ENCODE data around the gene APBA1. TPM values are rescaled to one million over a fixed set of nuclear protein-coding genes. Genes with fewer than 3 reads are reported as not detected.
"Not testable (repeated sequence)": the region's sequence is repeated elsewhere in the genome, so short reads cannot be mapped to it uniquely, and the experiment has no call there.

APBA1 gene
- total RNA-seq, 1 donor from 2014 or later: 7.1 TPM

DNA sequence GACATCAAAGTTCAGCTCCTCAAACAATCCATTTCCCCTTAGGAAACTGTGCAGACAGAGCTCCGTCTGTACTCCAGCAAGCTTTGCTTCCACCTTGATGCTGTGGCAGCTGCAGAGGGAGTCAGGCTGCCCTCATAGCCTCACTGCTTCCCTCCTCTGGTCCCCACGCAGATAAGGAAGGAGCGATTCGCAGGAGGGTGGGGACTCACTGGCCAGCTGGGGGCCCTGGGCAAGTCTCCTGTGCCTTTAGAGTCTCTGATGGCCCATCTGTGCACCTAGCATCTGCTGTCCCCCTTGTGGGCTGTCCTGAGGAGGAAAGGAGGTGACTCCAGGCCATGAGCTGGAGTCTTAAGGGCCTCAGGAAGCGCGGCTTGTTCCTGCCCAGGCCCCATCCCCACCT lies 225.7 kb downstream of the APBA1 start:
- no peak for DNase-seq (ENCODE audit: low read depth in 2 of 2)

DNA sequence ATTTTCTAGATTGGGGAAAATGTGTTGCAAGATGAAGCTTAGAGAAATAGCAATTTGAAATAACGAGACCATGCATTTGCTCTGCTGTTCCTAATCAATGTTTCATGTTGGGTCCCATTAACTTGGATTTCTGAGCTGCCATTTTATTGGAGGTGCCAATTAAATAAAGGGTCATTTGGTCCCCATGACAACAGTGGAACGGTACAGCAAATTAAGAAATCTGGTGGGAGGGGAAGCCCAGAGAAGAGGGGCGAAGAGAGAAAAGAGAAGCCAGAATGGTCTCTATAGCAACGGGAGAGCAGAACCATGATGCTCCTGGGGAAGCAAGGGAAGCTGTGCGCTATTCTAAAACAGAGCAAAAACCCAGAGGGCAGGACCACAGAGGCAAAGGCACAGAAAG lies 226.9 kb downstream of the APBA1 start:
- DNase-seq (ENCODE audit: low read depth in 2 of 2): no peak

DNA sequence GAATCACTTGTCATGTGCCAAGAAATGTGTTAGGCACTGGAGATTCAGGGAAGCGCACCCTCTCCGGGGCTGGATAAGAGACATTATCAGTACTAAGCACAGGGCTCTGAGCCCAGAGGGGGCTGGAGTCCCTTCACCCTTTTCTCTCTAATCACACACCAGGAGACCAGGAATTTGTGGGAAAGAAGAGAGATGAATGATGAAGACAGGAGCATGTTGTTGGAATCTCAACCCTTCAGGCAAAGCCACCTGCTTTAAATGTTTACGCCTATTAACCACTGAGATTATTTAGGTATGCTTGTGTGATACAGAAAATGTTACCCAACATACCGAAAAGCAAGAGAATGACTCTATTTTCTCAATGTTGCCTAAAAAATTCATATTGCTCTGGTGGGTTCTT lies 227.4 kb downstream of the APBA1 start:
- no peak for DNase-seq (ENCODE audit: low read depth in 2 of 2)

DNA sequence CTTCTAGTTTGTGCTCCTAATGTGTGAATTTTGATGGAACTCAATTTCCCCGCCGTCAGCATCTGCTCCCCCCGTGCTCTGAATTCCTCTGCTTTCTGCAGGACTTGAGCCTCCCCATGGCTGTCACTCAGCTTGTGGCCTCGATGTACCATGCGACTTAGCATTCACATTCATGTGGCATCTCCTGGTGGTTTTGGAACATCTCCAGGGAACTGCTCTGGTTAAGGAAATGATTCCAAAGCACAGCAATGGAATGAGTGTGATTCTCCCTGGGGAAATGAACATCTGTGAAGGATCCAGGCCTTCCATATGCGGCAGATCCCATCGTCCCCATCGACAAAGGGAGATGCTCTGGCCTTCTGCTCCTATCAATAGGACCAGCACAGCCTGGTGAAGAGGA lies 228.2 kb downstream of the APBA1 start:
- DNase-seq (ENCODE audit: low read depth in 2 of 2): peak in 1 of 2 donors; percentile 35

DNA sequence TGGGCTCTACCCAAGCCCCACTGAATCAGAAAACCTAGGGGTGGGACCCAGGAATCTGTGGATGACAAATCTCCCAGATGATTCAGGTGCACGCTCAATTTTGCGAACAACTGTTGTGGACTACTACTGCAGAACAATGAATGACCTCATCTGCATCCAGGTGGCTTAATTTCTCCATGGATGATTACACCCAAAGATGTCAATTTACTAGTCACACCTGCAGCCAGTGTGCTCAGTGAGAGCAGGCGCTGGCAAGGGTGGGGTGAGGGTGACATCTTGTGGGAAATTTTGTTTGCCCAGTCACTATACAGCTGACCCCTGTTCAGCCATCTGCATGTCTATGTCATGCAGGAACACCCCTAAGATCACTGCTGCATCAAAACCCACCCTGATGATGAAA lies 229.0 kb downstream of the APBA1 start:
- no peak for DNase-seq (ENCODE audit: low read depth in 2 of 2)

DNA sequence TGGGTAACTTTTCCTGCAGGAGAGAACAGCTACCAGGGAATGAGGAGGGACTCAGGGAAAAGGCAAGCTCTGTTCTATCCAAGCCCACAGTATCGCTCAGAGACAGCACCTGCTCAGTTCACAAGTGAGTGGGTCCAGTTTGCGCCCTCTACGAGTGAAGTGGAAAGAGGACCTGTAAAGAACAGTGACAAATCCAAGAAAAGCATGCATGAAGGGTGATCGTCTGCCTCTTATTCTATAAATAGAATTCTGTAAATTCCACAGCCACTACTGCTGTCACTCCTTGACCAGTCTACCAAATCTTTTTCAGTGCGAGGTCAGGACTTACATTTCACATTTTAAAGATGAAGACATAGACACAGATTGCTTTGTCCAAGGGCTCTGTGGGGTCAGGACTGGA lies 229.7 kb downstream of the APBA1 start:
- DNase-seq (ENCODE audit: low read depth in 2 of 2): no peak

DNA sequence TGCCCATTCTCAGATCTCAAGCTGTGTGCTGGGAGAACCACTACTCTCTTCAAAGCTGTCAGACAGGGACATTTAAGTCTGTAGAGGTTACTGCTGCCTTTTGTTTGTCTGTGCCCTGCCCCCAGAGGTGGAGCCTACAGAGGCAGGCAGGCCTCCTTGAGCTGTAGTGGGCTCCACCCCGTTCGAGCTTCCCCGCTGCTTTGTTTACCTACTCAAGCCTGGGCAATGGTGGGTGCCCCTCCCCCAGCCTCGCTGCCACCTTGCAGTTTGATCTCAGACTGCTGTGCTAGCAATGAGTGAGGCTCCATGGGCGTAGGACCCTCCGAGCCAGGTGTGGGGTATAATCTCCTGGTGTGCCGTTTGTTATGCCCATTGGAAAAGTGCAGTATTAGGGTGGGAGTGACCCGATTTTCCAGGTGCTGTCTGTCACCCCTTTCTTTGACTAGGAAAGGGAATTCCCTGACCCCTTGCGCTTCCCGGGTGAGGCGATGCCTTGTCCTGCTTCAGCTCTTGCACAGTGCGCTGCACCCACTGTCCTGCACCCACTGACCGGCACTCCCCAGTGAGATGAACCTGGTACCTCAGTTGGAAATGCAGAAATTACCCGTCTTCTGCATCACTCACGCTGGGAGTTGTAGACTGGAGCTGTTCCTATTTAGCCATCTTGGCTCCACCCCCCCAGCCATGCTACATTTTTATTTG lies 231.8 kb downstream of the APBA1 start:
- not testable (repeated sequence) for DNase-seq (ENCODE audit: low read depth in 2 of 2)

DNA sequence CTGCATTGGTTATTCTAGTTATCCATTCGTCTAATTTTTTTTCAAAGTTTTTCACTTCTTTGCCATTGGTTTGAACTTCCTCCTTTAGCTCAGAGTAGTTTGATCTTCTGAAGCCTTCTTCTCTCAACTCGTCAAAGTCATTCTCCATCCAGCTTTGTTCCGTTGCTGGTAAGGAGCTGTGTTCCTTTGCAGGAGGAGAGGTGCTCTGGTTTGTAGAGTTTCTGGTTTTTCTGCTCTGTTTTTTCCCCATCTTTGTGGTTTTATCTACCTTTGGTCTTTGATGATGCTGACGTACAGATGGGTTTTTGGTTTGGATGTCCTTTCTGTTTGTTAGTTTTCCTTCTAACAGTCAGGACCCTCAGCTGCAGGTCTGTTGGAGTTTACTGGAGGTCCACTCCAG lies 232.5 kb downstream of the APBA1 start:
- not testable (repeated sequence) for DNase-seq (ENCODE audit: low read depth in 2 of 2)

DNA sequence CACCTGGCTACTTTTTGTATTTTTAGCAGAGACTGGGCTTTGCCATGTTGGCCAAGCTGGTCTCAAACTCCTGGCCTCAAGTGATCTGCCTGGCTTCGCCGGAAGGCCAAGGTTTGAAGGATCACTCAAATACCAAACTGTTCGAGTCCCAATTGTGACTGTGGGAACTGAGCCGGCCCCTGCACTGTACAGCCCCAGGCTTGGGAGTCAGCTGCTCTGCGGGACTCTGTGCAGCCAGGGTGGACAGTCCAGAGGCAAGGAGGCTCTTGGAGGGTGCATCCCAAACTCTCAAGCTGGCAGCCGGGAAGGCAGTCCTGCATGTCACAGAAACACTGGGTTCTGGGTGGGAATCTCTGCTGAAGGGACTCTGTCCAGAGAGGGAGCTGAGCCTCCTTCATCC lies 238.2 kb downstream of the APBA1 start:
- no peak for DNase-seq (ENCODE audit: low read depth in 2 of 2)

DNA sequence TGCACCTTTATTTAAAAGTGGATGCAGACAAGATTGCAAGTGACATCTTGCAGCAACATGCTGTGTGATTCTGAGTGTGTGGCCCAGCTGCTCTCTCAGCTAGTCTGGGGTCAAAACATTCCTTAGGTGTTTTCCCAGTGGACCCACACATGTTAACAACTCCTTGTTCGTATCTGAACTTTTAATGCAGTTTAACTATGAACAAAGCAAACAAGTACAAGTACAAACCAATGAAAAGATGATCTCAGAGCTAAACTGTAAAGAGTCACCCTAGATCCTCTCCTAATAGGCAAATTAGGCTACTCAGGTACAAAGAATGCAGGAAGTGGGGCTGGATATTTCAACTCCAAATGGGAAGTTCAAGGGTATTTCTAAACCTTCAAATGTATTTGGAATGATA lies 238.8 kb downstream of the APBA1 start:
- DNase-seq (ENCODE audit: low read depth in 2 of 2): no peak

DNA sequence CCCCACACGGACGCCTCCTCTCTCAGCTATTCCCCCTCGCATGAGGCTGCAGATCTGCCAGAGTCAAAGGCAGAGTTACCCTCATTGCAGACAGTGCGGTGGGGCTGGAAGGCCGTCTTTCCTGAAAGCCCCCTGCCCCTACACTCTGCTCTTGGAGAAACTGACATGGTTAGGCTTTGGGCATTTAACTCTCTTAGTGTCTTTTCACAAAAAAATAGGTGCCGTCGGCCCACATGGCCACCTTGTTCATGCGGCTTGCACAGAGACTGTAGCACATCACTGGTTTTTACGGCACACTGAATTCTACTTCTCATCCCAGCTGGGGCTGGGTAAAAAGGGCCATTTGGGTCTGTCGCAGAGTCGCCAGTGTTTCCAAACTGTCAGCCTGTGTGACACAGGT lies 239.5 kb downstream of the APBA1 start:
- DNase-seq (ENCODE audit: low read depth in 2 of 2): no peak

DNA sequence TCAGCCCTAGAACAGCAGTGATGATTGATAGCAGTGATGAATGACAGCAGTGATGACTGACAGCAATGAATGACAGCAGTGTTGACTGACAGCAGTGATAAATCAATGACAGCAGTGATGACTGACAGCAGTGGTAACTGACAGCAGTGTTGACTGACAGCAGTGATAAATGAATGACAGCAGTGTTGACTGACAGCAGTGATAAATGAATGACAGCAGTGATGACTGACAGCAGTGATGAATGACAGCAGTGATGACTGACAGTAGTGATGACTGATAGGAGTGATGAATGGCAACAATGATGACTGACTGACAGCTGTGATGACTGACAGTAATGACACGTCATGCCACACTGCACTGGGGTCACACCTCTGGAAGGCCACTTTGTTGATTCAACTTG lies 240.4 kb downstream of the APBA1 start:
- DNase-seq (ENCODE audit: low read depth in 2 of 2): peak in 1 of 2 donors; percentile 23

DNA sequence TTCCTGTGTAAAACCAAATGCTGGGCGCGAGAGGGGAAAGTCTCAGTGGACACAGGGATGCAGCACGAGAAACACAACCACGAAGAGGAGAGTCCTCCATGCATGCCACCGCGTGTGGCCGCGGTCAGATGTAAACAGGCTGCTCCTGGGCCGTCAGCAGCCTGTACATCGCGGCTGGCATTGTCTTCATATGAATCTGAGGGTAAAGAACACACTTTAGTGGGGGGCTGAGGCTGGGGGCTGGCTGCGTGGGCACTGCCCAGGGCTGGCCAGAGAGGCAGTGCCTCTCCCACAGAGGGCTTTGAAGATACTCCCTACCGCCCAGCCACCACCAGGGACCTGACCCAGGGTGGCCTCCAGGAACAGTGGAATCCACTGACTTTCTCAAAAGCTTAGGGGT lies 241.0 kb downstream of the APBA1 start:
- no peak for DNase-seq (ENCODE audit: low read depth in 2 of 2)

DNA sequence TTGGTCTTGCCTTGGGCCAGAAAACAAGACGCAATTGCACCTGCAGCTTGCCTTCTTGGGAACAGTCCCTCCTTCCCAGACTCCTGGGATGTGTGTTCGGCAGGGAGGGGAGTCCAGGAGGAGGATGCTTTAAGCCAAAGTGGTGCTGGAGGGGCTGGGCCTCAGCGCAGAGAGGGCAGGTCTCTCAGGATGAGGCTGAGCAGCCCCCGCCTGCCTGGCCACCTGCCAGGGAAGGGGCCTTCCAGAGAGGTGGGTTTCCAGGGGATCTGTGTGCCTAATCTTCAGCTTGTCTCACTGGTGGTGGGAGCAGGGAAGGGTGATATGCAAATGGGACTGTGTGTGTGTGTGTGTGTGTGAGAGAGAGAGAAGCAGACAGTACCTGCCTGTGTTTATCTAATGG lies 242.0 kb downstream of the APBA1 start:
- DNase-seq (ENCODE audit: low read depth in 2 of 2): no peak

DNA sequence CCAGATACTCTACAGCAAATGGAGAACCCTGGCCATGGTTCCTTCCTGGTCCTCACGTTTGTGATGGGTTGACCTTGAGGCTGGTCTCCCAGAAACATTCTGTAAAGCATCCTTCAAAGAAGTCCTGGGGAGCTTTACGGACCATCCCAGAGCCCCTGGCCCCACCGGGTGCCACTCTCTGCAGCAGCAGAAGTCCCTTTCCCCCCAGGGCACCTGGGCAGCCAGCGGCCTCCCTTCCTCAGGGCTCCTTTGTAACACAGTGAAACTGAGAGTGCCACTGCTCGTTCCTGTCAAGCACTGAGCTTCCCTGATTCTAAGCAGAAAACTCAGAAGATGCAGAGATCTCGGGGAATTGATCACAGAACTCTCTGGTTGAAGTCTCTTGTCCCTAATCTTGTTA lies 242.9 kb downstream of the APBA1 start:
- DNase-seq (ENCODE audit: low read depth in 2 of 2): no peak

DNA sequence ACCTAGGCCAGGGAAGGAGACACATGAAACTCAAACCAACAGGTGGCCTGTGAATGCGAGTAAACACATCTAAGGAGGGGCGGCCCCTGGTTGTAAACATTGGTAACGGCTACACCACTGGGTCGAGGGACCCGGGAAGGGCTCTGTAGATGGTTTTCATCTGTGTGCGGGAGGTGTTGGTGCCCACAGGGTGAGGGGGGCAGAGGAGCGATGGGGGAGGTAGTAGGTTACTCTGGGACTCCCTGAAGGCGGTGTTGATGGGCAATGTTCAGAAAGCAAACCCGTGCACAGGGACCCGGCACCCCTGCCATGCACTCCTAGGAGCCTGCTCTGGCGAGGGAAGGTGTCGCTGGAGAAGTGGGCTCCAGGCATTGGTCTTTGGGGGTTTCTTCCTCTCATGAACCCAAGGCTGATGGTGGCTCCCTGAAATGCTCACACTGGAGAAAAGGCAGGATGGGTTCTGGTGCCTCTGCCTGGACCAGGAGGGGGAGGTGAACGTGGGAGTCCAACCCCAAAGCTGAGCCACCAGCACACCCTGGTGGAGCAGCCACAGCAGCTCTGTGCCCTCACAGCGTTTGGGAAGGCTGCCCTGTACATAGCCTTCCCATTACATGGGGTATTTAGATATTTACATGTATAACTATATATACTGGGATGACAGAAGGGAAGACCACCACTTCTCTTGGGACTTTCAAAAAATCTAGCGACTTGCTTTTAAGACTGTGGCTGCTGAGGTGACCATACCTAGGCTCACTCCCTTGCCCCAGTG lies 244.0 kb downstream of the APBA1 start:
- no peak for DNase-seq (ENCODE audit: low read depth in 2 of 2)

DNA sequence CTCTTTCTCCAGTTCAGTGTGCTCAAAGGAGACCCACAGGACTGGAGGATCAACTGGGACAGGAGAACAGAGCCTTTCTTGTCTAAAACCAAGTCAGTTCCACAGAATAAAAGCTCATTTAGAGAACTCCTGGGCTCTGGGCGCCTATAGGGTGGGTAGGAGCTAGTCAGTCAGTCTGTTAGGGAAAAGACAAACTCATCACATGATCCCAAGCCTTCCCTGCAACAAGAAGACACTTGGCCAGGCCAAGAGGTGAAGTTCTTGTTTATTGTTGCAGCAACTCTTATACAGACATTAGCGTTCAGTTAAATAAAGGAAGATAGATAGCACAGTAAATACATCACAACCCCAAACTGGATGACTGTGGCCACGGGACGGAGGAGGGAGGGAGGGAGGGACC lies 244.9 kb downstream of the APBA1 start:
- no peak for DNase-seq (ENCODE audit: low read depth in 2 of 2)

DNA sequence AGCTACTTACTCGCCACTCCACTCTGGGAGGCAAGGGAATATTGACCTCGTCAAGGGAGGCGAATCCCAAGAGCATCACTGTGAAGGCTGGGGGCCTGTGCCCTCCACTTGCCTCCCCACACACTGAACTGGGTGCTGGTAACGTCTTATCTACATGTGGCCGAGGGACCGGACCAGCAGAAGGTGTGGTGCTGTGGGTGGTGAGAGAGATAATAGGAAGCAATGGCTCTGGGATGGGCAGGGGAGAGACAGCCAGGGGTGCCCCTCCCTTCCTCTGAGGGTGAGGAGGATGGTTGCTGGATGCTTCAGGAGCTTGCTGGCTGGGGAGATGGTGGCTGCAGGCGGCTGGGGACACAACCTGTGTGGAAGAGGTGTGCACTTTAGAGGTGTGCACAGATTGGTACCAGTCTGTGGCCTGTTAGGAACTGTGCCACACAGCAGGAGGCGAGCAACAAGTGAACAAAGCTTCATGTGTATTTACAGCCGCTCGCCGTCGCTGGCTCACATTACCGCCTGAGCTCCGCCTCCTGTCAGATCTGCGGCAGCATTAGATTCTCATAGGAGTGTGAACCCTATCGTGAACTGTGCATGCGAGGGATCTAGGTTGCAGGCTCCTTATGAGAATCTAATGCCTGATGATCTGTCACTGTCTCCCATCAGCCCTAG lies 246.9 kb downstream of the APBA1 start:
- no peak for DNase-seq (ENCODE audit: low read depth in 2 of 2)

DNA sequence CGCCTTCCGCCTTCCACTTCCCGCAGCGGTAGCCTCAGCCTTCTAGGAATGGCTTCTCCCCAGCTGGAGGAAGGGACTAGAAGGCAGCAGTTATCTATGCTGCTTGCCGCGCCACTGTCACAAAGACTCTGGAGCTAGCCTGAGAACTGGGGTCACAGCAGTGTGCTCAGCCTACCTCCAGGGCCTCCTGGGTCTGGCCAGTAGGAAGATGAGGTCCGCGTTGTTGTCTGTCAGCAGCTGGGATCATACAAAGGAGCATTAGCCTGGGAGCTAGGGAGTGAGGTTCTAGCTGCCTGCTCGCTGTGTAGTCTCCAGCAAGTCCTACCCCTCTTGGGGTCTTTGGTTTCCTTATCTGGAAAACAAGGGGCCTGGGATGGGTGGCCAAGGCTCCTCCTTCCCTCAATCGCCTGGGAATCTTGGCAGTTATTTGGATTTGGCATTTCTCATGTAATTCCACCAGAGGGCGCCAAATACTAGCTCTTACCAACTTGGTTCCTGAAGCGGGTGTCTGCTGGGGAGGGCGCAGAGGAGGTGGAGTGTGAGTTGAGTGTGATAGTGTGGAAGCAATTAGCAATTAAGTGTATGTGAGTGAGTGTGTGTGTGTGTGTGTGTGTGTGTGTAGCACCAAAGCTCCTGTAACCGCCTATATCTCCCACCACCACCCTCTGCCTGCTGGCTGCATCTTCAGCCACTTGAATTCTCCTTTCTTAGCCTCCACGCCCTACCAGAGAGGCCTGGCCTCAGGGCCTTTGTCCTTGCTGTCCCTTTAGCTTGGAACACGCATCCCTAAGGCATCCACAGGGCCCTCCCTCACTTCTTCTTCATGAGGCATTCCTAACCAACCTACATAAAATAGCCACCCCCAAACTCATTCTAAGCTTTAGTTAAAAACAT lies 250.0 kb downstream of the APBA1 start:
- DNase-seq (ENCODE audit: low read depth in 2 of 2): peak; percentile 52 to 77

DNA sequence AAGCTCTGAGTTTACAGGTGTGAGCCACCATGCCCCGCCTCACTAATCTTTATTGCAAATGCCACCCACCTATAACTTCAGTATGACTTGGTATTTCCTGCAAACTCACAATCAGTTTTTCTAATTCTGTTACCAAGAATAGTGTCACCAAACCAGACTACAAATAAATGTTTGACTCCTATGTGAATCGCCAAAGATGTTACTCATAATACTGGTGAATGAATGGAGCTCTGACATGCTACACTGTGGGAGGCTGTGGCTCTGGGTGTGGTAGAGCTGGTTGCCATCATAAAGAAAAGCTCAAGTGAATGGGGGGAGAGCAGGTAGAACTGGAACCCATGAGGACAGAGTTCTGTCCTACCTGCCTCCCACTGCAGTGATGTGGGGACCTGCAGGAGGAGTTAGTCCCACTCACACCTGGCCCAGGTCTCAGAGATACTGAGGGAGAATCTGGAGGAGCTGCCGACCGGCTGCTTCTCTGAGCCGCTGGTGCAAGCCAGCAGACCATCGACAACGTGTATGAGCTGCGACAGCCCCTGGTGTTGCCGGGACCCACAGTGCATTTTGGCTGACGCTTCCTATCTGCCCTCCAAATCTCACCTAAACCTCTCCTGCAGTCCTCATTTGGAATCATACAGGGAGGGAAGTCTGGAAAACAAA lies 251.4 kb downstream of the APBA1 start:
- DNase-seq (ENCODE audit: low read depth in 2 of 2): no peak

DNA sequence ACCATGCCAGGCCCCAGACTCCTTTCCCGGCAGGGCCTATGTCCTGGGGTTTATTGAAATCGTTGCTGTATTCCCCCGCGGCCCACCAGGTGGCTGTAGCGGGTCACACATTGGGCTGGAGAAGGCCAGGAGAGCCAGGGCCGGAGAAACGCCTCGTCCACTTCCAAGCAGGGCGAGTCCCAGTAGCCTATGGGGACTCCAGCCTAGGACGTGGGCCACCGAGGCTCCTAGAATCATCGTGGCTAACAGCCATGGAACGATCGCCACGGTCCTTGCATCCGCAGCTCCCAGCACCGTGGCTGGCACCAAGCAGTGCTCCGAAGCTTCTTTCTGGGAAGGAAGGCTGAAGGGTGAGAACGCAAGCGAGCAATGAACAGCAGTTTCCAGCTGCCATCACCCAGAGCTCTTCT lies 259.4 kb downstream of the APBA1 start:
- peak; percentile 37 to 78 for DNase-seq (ENCODE audit: low read depth in 2 of 2)

Measured in dermis microvascular lymphatic vessel endothelial cell (primary cell).